NB4 (cell line): ENCODE data around the gene TAGAP.

Experiments
- DNase-seq: peaks from one replicate; pipeline ENCODE4 v3.0.0; 2010; ENCODE audit warnings: low read depth
- H3K4me3 ChIP-seq: one replicate; pipeline ENCODE4 v1.5.1; 2011; ENCODE audit warnings: mild to moderate bottlenecking, low read depth, low read length, moderate library complexity
- MAX ChIP-seq: IDR thresholded peaks from 2 replicates; pipeline ENCODE4 v1.6.1; 2011; ENCODE audit warnings: low read depth, low read length
- MYC ChIP-seq: IDR thresholded peaks from 2 replicates; pipeline ENCODE4 v1.6.1; 2011; ENCODE audit warnings: low read depth, low read length
- POLR2A ChIP-seq: IDR thresholded peaks from 2 replicates; pipeline ENCODE4 v1.6.1; 2011; ENCODE audit warnings: mild to moderate bottlenecking; ENCODE audit not compliant: insufficient read length; ENCODE audit errors: extremely low read depth
- TF ChIP-seq, protein P1 (sequence below): IDR thresholded peaks from one replicate; pipeline ENCODE4 v1.5.1; 2012; ENCODE audit warnings: low read depth, low read length

The TAGAP gene

GRCh38 chr6:159005436-159005835, 39.4 kb downstream of the TAGAP start:
- DNase-seq = no peak
- no peak for TF ChIP-seq MAX
- H3K4me3 ChIP-seq = no peak overlapping the region

GRCh38 chr6:159004592-159004991, 40.2 kb downstream of the TAGAP start:
- H3K4me3 ChIP-seq = no peak overlapping the region
- TF ChIP-seq MAX = no peak
- no peak for TF ChIP-seq POLR2A
- TF ChIP-seq, protein P1, sequence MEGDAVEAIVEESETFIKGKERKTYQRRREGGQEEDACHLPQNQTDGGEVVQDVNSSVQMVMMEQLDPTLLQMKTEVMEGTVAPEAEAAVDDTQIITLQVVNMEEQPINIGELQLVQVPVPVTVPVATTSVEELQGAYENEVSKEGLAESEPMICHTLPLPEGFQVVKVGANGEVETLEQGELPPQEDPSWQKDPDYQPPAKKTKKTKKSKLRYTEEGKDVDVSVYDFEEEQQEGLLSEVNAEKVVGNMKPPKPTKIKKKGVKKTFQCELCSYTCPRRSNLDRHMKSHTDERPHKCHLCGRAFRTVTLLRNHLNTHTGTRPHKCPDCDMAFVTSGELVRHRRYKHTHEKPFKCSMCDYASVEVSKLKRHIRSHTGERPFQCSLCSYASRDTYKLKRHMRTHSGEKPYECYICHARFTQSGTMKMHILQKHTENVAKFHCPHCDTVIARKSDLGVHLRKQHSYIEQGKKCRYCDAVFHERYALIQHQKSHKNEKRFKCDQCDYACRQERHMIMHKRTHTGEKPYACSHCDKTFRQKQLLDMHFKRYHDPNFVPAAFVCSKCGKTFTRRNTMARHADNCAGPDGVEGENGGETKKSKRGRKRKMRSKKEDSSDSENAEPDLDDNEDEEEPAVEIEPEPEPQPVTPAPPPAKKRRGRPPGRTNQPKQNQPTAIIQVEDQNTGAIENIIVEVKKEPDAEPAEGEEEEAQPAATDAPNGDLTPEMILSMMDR = no peak
- no peak for TF ChIP-seq MYC
- DNase-seq = no peak

DNA sequence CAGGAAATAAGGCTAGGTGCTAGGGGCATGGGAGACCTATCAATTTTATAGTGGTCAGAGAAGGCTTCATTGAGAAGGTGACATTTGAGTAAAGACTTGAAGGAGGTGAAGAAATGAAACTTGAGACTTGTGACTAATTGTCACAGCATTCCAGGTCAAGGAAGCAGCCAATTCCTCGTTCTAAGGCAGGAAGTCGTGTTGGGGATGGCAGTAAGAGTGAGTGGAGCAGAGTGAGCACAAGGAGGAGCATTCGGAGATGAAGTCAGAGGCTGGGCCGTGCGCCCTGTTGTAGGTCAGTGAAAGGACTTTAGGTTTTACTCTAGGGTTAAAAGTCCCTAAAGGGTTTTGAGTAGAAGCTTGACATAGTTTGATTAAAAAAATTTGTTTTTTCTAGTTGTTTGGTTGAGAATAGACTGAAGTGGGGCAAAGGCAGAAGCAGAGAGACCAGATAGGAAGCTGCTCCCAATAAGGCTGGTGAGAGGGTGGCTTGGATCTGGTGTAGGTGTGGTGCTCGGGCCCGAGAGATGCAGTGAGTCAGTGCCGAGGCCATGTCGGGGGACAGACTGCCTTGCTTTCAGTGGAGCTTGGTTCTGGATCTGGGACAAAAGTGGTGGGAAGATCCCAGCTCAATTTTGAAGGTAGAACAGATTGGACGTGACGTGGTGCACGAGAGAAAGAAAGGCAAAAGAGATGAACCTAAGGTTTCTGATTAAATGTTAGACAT, 42.2 kb downstream of the TAGAP start:
- no peak for DNase-seq

GRCh38 chr6:158999666-159000403, 45.0 kb downstream of the TAGAP start, which contains the start of gene RSPH3:
TSS of gene RSPH3 (minus strand) at chr6:159000202. CDS start at chr6:158999550, 652 bp downstream.
- peak within 1 kb of the TSS; percentile 88 for H3K4me3 ChIP-seq
- TF ChIP-seq, protein P1 = no peak
- TF ChIP-seq POLR2A = peak; percentile 90
- TF ChIP-seq MAX = peak; percentile 93
- TF ChIP-seq MYC = peak; percentile 96
- peak; percentile 98 for DNase-seq

More for the DNA sequence above, 42.2 kb downstream of the TAGAP start:
- no peak overlapping the region for H3K4me3 ChIP-seq
- TF ChIP-seq MAX (no peak), POLR2A (no peak), MYC (no peak)
- TF ChIP-seq, protein P1 = no peak

- TF ChIP-seq, protein P1 = no peak
- TF ChIP-seq MYC (no peak), MAX (no peak), POLR2A (no peak)
- peak overlapping the region; percentile 88 for H3K4me3 ChIP-seq
- DNase-seq = peak; percentile 40
Measured at GRCh38 chr6:158999154-158999665, 45.6 kb downstream of the TAGAP start.

DNA sequence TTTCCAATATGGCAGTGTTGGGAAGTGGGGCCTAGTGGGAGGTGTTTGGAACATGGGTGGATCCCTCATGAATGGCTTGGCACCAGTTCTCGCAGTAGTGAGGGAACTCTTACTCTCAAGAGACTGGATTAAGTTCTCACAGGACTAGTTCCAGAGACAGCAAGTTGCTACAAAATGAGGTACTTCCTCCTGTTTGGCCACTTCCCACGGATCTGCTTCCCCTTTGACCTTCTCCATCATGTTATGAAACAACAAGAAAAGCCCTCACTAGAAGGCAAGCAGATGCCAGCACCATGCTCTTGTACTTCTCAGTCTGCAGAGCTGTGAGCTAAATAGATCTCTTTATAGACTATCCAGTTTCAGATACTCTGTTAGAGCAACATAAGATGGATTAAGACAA, 47.9 kb downstream of the TAGAP start:
- peak; percentile 71 for DNase-seq
- no peak overlapping the region for H3K4me3 ChIP-seq
- no peak for TF ChIP-seq MYC
- TF ChIP-seq, protein P1 = no peak
- no peak for TF ChIP-seq POLR2A
- TF ChIP-seq MAX = no peak
